A549 (cell line): ENCODE results near the gene MYLIP.

ENCODE experiments used
- CHD4 ChIP-seq: fragments of 200-600 bp; sonication (generic); IDR thresholded peaks from 2 replicates; pipeline ENCODE4 v1.6.1; 2016; ENCODE audit warnings: antibody characterized with exemption, mild to moderate bottlenecking, borderline replicate concordance
- CTCF ChIP-seq: fragments of >200 bp; sonication (Bioruptor Twin); formaldehyde crosslinking; IDR thresholded peaks from 3 replicates; pipeline ENCODE4 v1.5.1; 2016
- EP300 ChIP-seq, 2 experiments: fragments of >200 bp; sonication (Bioruptor Twin); formaldehyde crosslinking; IDR thresholded peaks; 2 replicates in 1 of 2; 3 replicates in 1 of 2; pipeline ENCODE4 v1.6.1; 2016 to 2017
- FOSL2 ChIP-seq, 2 experiments: fragments of 450-650 bp in 1 of 2; fragments of >200 bp in 1 of 2; sonication (Bioruptor Twin) in 1 of 2; formaldehyde crosslinking; IDR thresholded peaks; 2 replicates each; pipeline versions ENCODE4 v1.5.0 to v1.6.1; 2016 to 2020; ENCODE audit warnings: mild to moderate bottlenecking in 1 of 2, moderate library complexity in 1 of 2
- HOXB5 ChIP-seq: fragments of 250-450 bp; sonication (Bioruptor Pico); IDR thresholded peaks from 2 replicates; pipeline ENCODE4 v1.5.0; 2020; ENCODE audit warnings: mild to moderate bottlenecking, moderate library complexity
- MAX ChIP-seq: IDR thresholded peaks from 2 replicates; pipeline ENCODE4 v1.6.1; 2012
- PBX3 ChIP-seq: IDR thresholded peaks from 2 replicates; pipeline ENCODE4 v1.6.1; 2012
- POLR2A ChIP-seq: IDR thresholded peaks from 2 replicates; pipeline ENCODE4 v1.6.1; 2012; ENCODE audit warnings: mild to moderate bottlenecking, low read length
- RCOR1 ChIP-seq: fragments of 150-350 bp; IDR thresholded peaks from 2 replicates; pipeline ENCODE4 v1.6.1; 2014; ENCODE audit warnings: antibody characterized with exemption, low read length, low read depth
- REST ChIP-seq: fragments of 200-600 bp; sonication (generic); IDR thresholded peaks from 2 replicates; pipeline ENCODE4 v1.6.1; 2016; ENCODE audit warnings: antibody characterized with exemption, mild to moderate bottlenecking, moderate library complexity
- SMC3 ChIP-seq: fragments of >200 bp; sonication (Bioruptor Twin); formaldehyde crosslinking; IDR thresholded peaks from 3 replicates; pipeline ENCODE4 v1.6.1; 2018; ENCODE audit warnings: inconsistent platforms
- SREBF2 ChIP-seq: fragments of 450-650 bp; IDR thresholded peaks from 2 replicates; pipeline ENCODE4 v1.6.1; 2014; ENCODE audit warnings: mild to moderate bottlenecking, moderate library complexity

GRCh38 chr6:16166871-16167608, 38.2 kb downstream of the MYLIP start:
- TF ChIP-seq POLR2A (no peak), CTCF (no peak), SMC3 (no peak), PBX3 (no peak), MAX (no peak), EP300 (IDR thresholded peaks at IDR 0.05) (no peak), FOSL2 (IDR thresholded peaks at IDR 0.05) (no peak), FOSL2 (CRISPR knock-in tag; IDR thresholded peaks at IDR 0.05) (no peak), SREBF2 (no peak), REST (no peak), RCOR1 (no peak), CHD4 (no peak), HOXB5 (no peak)
